Hepatocyte (in vitro differentiated cells): Measurements from ENCODE around the gene MSANTD2. TPM values are rescaled to one million over a fixed set of nuclear protein-coding genes. Genes with fewer than 3 reads are reported as not detected.

Source experiments
- DNase-seq: peaks from one replicate; pipeline ENCODE4 v3.0.0-alpha.2; 2016; ENCODE audit warnings: low spot score
- H2AFZ ChIP-seq: fragments of 200-600 bp; sonication (generic); 2 replicates; pipeline ENCODE4 v1.6.0; 2016; ENCODE audit warnings: antibody characterized with exemption, mild to moderate bottlenecking
- H3K27ac ChIP-seq: fragments of 200-600 bp; sonication (generic); 2 replicates; pipeline ENCODE4 v1.5.1; 2016; ENCODE audit warnings: mild to moderate bottlenecking
- H3K27me3 ChIP-seq: fragments of 200-600 bp; sonication (generic); 2 replicates; pipeline ENCODE4 v1.6.1; 2016
- H3K36me3 ChIP-seq: fragments of 200-600 bp; sonication (generic); replicated peaks from 2 replicates; pipeline ENCODE4 v1.5.1; 2016; ENCODE audit warnings: low read depth; ENCODE audit not compliant: insufficient read depth
- H3K4me1 ChIP-seq: fragments of 200-600 bp; sonication (generic); 2 replicates; pipeline ENCODE4 v1.5.1; 2016; ENCODE audit warnings: mild to moderate bottlenecking, moderate library complexity; ENCODE audit not compliant: insufficient read depth
- H3K4me2 ChIP-seq: fragments of 200-600 bp; sonication (generic); 2 replicates; pipeline ENCODE4 v1.6.0; 2016
- H3K4me3 ChIP-seq: fragments of 200-600 bp; sonication (generic); 2 replicates; pipeline ENCODE4 v1.5.1; 2016; ENCODE audit warnings: mild to moderate bottlenecking
- H3K79me2 ChIP-seq: fragments of 200-600 bp; sonication (generic); 2 replicates; pipeline ENCODE4 v1.6.0; 2017; ENCODE audit warnings: mild to moderate bottlenecking
- H3K9me2 ChIP-seq: fragments of 200-600 bp; sonication (generic); replicated peaks from 2 replicates; pipeline ENCODE4 v1.6.0; 2017; ENCODE audit warnings: mild to moderate bottlenecking; ENCODE audit not compliant: insufficient read depth
- H3K9me3 ChIP-seq: fragments of 200-600 bp; sonication (generic); 2 replicates; pipeline ENCODE4 v1.5.1; 2016; ENCODE audit warnings: low read depth, mild to moderate bottlenecking
- H4K20me1 ChIP-seq: fragments of 200-600 bp; sonication (generic); 2 replicates; pipeline ENCODE4 v1.6.0; 2016; ENCODE audit warnings: mild to moderate bottlenecking; ENCODE audit not compliant: insufficient read depth, poor library complexity, severe bottlenecking
- EZH2 ChIP-seq: fragments of 200-600 bp; sonication (generic); IDR thresholded peaks from 2 replicates; pipeline ENCODE4 v1.6.1; 2016; ENCODE audit warnings: antibody characterized with exemption, mild to moderate bottlenecking, borderline replicate concordance
- EZH2phosphoT487 ChIP-seq: fragments of 200-600 bp; sonication (generic); IDR thresholded peaks from one replicate; pipeline ENCODE4 v1.6.1; 2018; ENCODE audit warnings: antibody characterized with exemption, mild to moderate bottlenecking, low read depth, moderate library complexity; ENCODE audit not compliant: unreplicated experiment, severe bottlenecking
- WGBS: methylation state at CpG from one replicate; pipeline ENCODE4 v1.1.6; 2016; ENCODE audit warnings: low lambda C conversion rate; ENCODE audit errors: missing lambda C conversion rate; 5-methylcytosine and 5-hydroxymethylcytosine counted together
- polyA plus RNA-seq: library from polyadenylated mRNA; unstranded; fragments of >200 nt; fragmentation: Nextera tagmentation; extraction: Ambion mirVana; gene quantifications from 2 replicates; pipeline ENCODE4 v1.2.1, GENCODE V29; 2016
- total RNA-seq: library from RNA; depleted of rRNA; stranded (reverse); fragments of >200 nt; gene quantifications from 2 replicates; pipeline ENCODE4 v1.2.3, GENCODE V29; 2014
- TF ChIP-seq, protein P1 (sequence below): fragments of 200-600 bp; sonication (generic); IDR thresholded peaks from 2 replicates; pipeline ENCODE4 v1.5.1; 2016; ENCODE audit warnings: antibody characterized with exemption, mild to moderate bottlenecking; ENCODE audit not compliant: poor library complexity

Gene MSANTD2
- total and polyA plus RNA-seq, 2 experiments from 2014 or later = 11.2 to 18.3 TPM

DNA sequence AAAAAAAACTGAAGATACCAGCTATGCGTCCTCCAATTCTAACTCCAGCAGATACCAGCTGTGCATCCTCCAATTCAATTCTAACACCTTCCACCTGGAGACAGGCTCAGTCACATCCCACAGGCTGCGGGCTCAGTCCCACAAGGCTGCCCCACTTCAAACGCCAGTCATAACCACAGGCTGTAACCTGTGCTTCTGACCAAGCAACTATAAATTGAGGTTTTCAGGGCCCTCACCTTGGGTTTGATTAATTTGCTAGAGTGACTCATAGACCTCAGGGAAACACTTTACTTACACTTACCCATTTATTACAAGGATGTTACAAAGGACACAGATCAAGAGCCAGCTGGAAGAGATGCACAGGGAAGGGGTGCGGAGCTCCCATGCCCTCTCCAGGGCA, 32.4 kb upstream of the MSANTD2 start:
- no peak for TF ChIP-seq EZH2phosphoT487
- TF ChIP-seq, protein P1, sequence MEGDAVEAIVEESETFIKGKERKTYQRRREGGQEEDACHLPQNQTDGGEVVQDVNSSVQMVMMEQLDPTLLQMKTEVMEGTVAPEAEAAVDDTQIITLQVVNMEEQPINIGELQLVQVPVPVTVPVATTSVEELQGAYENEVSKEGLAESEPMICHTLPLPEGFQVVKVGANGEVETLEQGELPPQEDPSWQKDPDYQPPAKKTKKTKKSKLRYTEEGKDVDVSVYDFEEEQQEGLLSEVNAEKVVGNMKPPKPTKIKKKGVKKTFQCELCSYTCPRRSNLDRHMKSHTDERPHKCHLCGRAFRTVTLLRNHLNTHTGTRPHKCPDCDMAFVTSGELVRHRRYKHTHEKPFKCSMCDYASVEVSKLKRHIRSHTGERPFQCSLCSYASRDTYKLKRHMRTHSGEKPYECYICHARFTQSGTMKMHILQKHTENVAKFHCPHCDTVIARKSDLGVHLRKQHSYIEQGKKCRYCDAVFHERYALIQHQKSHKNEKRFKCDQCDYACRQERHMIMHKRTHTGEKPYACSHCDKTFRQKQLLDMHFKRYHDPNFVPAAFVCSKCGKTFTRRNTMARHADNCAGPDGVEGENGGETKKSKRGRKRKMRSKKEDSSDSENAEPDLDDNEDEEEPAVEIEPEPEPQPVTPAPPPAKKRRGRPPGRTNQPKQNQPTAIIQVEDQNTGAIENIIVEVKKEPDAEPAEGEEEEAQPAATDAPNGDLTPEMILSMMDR = no peak
- TF ChIP-seq EZH2 = no peak
- Histone ChIP-seq H3K27ac (no peak overlapping the region), H2AFZ (no peak overlapping the region), H3K4me2 (no peak overlapping the region), H4K20me1 (no peaks in the 10 kb centered on the region), H3K4me1 (no peaks in the 10 kb centered on the region), H3K36me3 (no peaks in the 10 kb centered on the region), H3K9me2 (no peaks in the 10 kb centered on the region), H3K79me2 (no peaks in the 10 kb centered on the region), H3K9me3 (no peaks in the 10 kb centered on the region), H3K4me3 (no peak overlapping the region), H3K27me3 (no peaks in the 10 kb centered on the region)
- DNase-seq = no peak
- WGBS = 87% methylated on average over 4 of the region's 4 CpGs

DNA sequence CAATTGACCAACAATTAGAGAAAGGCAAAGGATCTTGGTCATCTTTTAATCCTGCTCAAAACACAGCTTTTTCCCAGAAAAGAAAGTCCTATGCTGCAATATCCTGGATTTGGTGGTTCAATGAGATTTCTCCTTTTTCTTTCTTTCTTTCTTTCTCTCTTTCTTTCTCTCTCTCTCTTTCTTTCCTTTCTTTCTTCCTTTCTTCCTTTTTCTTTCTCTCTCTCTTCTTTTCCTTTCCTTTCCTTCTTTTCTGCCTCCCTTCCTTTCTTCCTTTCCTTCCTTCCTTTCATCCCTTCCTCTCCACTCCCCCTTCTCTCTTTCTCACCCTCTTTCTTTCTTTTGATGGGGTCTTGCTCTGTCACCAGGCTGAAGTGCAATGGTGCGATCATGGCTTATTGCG, 31.7 kb upstream of the MSANTD2 start:
- WGBS = 95% methylated on average over 2 of the region's 2 CpGs
- no peaks in the 10 kb centered on the region for H3K9me3 ChIP-seq
- TF ChIP-seq, protein P1 = no peak
- no peak for TF ChIP-seq EZH2

DNA sequence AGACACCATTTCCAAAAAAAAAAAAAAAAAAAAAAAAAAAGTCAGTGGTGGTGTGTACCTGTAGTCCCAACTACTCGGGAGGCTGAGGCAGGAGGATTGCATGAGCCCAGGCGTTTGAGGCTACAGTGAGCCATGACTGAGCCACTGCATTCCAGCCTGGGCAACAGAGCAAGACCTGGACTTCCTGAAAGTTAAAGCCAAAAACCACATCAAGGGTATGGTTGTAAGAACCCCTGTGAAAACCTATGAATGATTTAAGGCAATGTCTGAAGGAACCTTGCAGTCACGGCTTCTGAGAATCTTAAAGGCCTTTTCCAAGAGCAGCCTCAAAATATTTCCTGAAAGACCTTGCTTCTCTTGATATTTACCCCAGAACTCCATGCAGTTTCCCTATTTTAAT, 30.5 kb upstream of the MSANTD2 start:
- Histone ChIP-seq H3K27me3 (no peaks in the 10 kb centered on the region), H4K20me1 (no peaks in the 10 kb centered on the region), H3K36me3 (no peaks in the 10 kb centered on the region), H3K4me3 (no peak overlapping the region), H3K79me2 (no peaks in the 10 kb centered on the region), H3K9me2 (no peaks in the 10 kb centered on the region), H3K27ac (no peak overlapping the region), H3K4me1 (no peaks in the 10 kb centered on the region), H2AFZ (no peak overlapping the region), H3K9me3 (no peaks in the 10 kb centered on the region), H3K4me2 (no peak overlapping the region)
- WGBS = 92% methylated on average over 3 of the region's 3 CpGs
- TF ChIP-seq EZH2phosphoT487 (no peak), EZH2 (no peak)
- TF ChIP-seq, protein P1 = no peak
- no peak for DNase-seq

More for the DNA sequence above, 31.7 kb upstream of the MSANTD2 start:
- H2AFZ ChIP-seq = no peak overlapping the region
- no peaks in the 10 kb centered on the region for H3K79me2 ChIP-seq
- H3K4me1 ChIP-seq = no peaks in the 10 kb centered on the region
- H3K4me3 ChIP-seq = no peak overlapping the region
- no peaks in the 10 kb centered on the region for H3K9me2 ChIP-seq
- no peak for DNase-seq
- H3K4me2 ChIP-seq = no peak overlapping the region
- H4K20me1 ChIP-seq = no peaks in the 10 kb centered on the region
- no peaks in the 10 kb centered on the region for H3K27me3 ChIP-seq
- H3K27ac ChIP-seq = no peak overlapping the region
- H3K36me3 ChIP-seq = no peaks in the 10 kb centered on the region

DNA sequence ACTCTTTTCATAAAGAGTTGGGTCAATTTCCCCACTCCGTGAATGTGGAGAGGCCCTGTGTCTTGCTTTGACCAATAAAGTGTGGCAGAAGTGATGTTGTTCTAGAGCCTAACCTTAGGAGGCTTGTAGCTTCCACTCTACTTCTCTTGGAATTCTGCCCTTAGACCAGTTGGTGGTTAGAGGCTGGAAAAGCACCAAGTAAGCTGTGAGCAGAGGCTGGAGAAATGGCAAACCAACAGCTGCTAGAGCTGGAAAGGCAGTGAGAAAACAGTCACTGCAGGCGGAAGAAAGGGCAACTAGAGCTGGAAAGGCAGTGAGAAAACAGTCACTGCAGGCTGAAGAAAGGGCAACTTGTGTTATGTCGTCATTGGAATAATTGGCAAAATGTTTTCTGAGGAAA, 29.8 kb upstream of the MSANTD2 start:
- WGBS = 92% methylated on average over 3 of the region's 3 CpGs
- no peak overlapping the region for H3K4me3 ChIP-seq
- DNase-seq = no peak

More for the DNA sequence above, 29.8 kb upstream of the MSANTD2 start:
- TF ChIP-seq, protein P1 = no peak
- no peak for TF ChIP-seq EZH2
- no peak for TF ChIP-seq EZH2phosphoT487
- Histone ChIP-seq H3K27ac (no peak overlapping the region), H3K4me1 (no peaks in the 10 kb centered on the region), H3K27me3 (no peaks in the 10 kb centered on the region), H3K4me2 (no peak overlapping the region), H3K79me2 (no peaks in the 10 kb centered on the region), H3K9me3 (no peaks in the 10 kb centered on the region), H2AFZ (no peak overlapping the region), H3K9me2 (no peaks in the 10 kb centered on the region), H3K36me3 (no peaks in the 10 kb centered on the region), H4K20me1 (no peaks in the 10 kb centered on the region)
